Measurements from ENCODE around the gene ATP6V1G1.
A peak's percentile ranks its signal among the peaks of the same experiment; 100 is the strongest.
"Not testable (repeated sequence)": the region's sequence is repeated elsewhere in the genome, so short reads cannot be mapped to it uniquely, and the experiment has no call there.

ATP6V1G1 gene

GRCh38 chr9:114580609-114581193, 6.9 kb upstream of the ATP6V1G1 start:
- no peak for DNase-seq

GRCh38 chr9:114583371-114584155, 4.0 kb upstream of the ATP6V1G1 start:
- DNase-seq = no peak

- DNase-seq = no peak
Measured at GRCh38 chr9:114588210-114588609, 641 bp downstream of the ATP6V1G1 start.

- no peak for DNase-seq
Measured at GRCh38 chr9:114588651-114589526, 1.3 kb downstream of the ATP6V1G1 start.

DNA sequence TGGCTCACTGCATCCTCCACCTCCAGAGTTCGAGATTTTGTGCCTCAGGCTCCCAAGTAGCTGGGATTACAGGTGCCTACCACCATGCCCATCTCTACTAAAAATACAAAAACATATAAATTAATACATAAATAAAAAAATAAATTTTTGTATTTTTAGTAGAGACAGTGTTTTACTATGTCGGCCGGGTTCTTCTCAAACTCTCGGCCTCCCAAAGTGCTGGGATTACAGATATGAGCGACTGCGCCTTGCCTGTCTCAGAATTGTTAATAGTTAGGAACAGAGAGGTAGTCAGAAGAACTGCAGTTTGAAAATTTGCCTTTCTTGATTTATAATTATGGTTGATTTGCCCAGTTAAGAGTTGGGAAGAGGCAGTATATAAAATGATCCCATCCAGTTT, 2.8 kb downstream of the ATP6V1G1 start:
- no peak for DNase-seq

GRCh38 chr9:114591291-114591787, 3.8 kb downstream of the ATP6V1G1 start:
- no peak for DNase-seq

DNA sequence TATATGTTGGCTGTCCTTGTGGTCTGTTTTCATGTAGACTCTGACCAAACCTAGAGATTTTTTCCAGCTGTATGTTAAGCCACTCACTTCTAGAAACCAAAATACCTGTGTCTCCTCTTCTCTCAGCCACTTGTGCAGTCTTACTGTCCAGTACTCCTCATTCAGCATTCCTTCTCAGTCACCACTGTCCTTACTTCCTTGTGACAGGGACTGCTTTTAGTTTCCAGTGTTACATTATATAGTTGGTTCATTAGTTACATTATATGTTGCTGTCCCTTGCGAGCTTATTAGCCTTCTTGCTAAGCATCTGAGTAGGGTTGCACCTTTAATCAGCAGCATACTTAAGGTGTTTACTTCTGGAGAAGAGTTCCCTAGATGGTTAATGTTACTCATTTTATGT, 4.3 kb downstream of the ATP6V1G1 start:
- DNase-seq = no peak

- peak; percentile 34 for DNase-seq
Measured at GRCh38 chr9:114592356-114592755, 4.8 kb downstream of the ATP6V1G1 start.

DNA sequence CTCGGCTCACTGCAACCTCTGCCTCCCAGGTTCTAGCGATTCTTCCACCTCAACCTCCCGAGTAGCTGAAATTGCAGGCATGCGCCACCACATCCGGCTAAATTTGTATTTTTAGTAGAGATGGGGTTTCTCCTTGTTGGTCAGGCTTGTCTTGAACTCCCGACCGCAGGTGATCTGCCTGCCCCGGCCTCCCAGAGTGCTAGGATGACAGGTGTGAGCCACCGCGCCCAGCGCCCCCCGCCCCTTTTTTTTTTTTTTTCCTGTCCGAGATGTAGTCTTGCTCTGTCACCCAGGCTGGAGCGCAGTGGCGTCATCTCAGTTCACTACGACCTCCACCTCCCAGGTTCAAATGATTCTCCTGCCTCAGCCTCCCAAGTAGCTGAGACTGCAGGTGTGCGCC, 6.6 kb downstream of the ATP6V1G1 start:
- no peak for DNase-seq

DNA sequence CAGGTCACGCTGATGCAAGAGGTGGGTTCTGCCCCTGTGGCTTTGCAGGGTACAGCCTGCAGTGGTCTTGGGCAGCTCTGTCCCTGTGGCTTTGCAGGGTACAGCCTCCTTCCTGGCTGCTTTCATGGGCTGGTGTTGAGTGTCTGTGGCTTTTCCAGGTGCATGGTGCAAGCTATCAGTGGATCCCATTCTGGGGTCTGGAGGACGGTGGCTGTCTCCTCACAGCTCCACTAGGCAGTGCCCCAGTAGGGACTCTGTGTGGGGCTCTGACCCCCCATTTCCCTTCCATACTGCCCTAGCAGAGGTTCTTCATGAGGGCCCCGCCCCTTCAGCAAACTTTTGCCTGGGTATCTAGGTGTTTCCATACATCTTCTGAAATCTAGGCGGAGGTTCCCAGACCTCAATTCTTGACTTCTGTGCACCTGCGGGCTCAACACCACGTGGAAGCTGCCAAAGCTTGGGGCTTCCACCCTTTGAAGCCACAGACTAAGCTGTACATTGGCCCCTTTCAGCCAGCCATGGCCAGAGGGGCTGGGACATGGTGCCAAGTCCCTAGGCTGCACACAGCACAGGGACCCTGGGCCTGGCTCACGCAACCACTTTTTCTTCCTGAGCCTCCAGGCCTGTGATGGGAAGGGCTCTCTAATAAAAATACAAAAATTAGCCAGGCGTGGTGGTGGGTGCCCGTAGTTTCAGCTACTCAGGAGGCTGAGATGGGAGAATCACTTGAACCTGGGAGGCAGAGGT, 13.1 kb downstream of the ATP6V1G1 start:
- DNase-seq = not testable (repeated sequence)

- not testable (repeated sequence) for DNase-seq
Measured at GRCh38 chr9:114601787-114602186, 14.2 kb downstream of the ATP6V1G1 start.

- DNase-seq = no peak
Measured at GRCh38 chr9:114602620-114603019, 15.1 kb downstream of the ATP6V1G1 start.

DNA sequence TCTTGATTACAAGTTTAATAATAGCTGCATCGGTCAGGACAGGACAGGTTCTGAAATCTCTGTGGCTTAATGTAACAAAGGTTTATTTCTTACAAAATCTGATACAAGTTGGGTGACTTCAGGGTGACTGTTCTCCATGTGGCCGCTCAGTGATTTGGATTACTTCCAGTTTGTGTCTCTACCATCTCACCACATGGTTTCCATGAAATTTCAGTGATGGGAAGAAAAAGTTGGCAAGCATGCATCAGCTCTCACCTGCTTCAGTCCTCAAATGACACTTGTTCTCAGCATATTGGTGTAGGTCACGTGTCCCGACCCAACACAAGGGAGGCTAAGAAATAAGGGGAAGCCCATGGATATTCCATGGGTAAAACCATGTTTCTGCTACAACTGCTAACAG, 15.7 kb downstream of the ATP6V1G1 start:
- no peak for DNase-seq

- DNase-seq = no peak
Measured at GRCh38 chr9:114604989-114605388, 17.4 kb downstream of the ATP6V1G1 start.

GRCh38 chr9:114606068-114606467, 18.5 kb downstream of the ATP6V1G1 start:
- DNase-seq = no peak

GRCh38 chr9:114606597-114607207, 19.1 kb downstream of the ATP6V1G1 start:
- no peak for DNase-seq

DNA sequence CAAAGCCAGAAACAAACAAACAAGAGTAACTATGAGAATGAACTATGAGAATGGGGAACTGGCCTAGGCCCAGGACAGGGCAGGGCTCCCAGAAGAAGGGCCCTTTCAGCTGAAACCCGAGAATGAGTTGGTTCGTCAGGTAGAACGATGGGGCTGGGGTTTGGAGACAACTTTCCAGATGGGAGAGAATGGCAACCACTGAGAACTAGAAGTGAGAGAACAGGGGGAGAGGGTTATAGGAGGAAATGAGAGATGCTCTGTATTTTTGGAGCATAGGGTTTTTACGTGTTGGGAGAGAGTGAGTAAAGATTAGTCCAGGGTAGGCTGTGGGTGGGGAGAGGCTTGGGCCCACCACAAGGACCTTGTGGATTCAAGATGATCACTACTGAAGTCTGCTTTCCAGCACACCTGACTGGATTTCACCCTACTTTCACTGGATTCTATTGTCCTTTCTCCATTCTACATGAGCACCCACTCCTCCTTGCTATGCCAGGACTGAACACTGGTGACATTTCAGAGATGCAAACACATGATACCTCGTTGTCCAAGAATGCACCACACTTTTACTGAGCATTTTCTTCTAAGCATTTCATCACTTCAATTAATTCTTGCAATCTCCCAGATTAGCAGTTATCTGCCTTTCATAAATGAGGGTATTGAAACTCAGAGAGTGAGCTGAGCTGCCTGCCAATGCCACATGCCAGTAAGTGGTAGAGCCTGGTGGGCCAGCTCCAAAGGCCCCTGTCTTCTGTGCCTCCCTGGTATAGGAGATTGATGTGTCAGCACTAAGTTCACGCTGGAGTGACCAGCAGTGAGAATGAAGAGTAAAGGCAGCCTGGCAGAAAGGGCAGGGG, 20.3 kb downstream of the ATP6V1G1 start:
- no peak for DNase-seq

GRCh38 chr9:114608525-114608796, 20.9 kb downstream of the ATP6V1G1 start:
- DNase-seq = no peak

DNA sequence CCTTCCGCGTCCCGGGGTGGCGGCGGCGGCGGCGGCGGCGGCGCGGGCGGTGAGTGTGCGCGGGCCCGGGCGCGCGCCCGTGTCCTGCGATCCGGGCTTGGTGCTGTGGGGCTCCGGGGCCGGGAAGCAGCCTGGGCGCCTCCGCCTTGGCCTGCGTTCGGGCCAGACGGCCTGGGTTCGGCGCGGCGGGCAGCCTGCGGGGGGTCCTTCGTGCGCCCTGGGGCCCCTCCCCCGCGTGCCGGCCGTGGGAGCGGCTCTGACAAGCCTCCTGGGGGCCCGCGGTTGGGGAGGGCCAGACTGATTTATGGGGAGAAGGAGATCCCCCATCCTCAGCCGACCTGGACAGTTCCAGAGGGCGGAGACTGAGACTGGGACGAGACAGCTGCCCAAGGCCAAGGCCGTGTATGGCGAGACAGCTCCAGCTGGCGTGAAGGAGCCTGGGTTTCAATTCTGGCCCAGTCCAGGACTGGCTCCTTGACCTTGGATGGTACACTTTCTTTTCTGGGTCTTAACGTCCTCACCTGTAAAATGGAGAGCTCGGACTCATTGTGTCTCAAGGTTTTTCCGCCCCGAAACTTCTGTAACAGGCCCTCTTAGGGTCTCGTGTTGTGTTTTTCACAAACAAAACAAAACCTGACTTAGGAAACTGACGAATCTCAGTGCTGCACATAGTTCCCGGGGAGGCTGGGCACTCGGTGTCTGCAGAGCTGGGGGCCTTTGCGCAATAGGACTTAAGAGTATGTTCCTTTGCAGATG, 24.1 kb downstream of the ATP6V1G1 start:
- DNase-seq = peak; percentile 76

- no peak for DNase-seq
Measured at GRCh38 chr9:114612272-114612923, 24.8 kb downstream of the ATP6V1G1 start.
